Activated T-helper 17 cell treated with anti-CD3 and anti-CD28 coated beads, Interleukin-2, amount 50 U/mL, for 72 hours (primary cell): ENCODE data around the gene ZC3H13. TPM values are rescaled to one million over a fixed set of nuclear protein-coding genes. Genes with fewer than 3 reads are reported as not detected.
A peak's percentile ranks its signal among the peaks of the same experiment; 100 is the strongest.

Experiments
- ATAC-seq: fragments of 150-1000 bp; cut with Tn5 transposase; replicated peaks from 2 replicates; pipeline ENCODE4 v1.10.0; 2021; ENCODE audit warnings: mild to moderate bottlenecking, moderate library complexity
- H3K27ac Mint-ChIP-seq: one replicate; pipeline ENCODE4 v1.8.0; 2022; ENCODE audit warnings: mixed read lengths
- H3K27me3 Mint-ChIP-seq: one replicate; pipeline ENCODE4 v1.8.0; 2022; ENCODE audit warnings: mixed read lengths
- H3K36me3 Mint-ChIP-seq: one replicate; pipeline ENCODE4 v1.8.0; 2022; ENCODE audit warnings: low read depth, mild to moderate bottlenecking, mixed read lengths
- H3K4me1 Mint-ChIP-seq: one replicate; pipeline ENCODE4 v1.8.0; 2022; ENCODE audit warnings: mixed read lengths
- H3K4me3 Mint-ChIP-seq: one replicate; pipeline ENCODE4 v1.8.0; 2022; ENCODE audit warnings: mild to moderate bottlenecking, mixed read lengths
- H3K9me3 Mint-ChIP-seq: one replicate; pipeline ENCODE4 v1.8.0; 2022; ENCODE audit warnings: mixed read lengths
- total RNA-seq, 2 donors: library from RNA; stranded (reverse); gene quantifications; one replicate each; pipeline ENCODE4 v1.2.3, GENCODE V29; 2022

ZC3H13 gene
- total RNA-seq, 2 donors from 2014 or later, result 33.4 to 46.9 TPM

GRCh38 chr13:46079770-46080169 lies 27.2 kb upstream of the ZC3H13 start:
- Mint-ChIP-seq H3K27ac (peak overlapping the region; percentile 13), H3K36me3 (no peaks in the 10 kb centered on the region), H3K4me1 (peaks cover 4% of the 10 kb centered on the region), H3K9me3 (no peaks in the 10 kb centered on the region), H3K27me3 (no peaks in the 10 kb centered on the region), H3K4me3 (no peak overlapping the region)
- no peak for ATAC-seq

DNA sequence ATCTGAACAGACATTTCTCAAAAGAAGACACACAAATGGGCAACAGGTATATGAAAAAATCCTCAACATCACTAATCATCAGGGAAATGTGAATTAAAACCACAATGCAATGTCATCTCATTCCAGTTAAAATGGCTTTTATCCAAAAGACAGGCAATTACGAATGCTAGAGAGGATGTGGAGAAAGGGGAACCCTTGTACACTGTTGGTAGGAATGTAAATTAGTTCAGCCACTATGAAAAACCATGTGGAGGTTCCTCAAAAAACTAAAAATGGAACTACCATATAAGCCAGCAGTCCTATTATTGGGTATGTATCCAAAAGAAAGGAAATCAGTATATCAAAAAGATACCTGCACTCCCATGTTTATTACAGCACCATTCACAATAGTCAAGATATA lies 24.7 kb upstream of the ZC3H13 start:
- no peak overlapping the region for H3K4me3 Mint-ChIP-seq

DNA sequence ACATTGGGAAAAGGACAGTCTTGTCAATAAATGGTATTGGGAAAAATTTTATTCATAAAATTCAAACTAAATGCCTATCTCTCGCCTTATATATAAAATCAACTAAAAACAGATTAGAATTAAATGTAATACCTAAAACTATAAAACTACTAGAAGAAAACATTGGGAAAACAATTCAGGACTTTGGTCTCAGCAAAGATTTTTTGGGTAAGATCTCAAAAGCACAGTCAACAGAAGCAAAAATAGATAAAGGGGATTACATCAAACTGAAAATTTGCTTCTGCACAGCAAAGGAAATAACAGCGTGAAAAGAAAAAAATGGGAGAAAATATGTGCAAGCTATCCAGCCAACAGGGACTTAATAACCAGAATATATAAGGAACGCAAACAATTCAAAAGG lies 24.3 kb upstream of the ZC3H13 start:
- Mint-ChIP-seq H3K27me3 (peaks cover under 1% of the 10 kb centered on the region), H3K9me3 (no peaks in the 10 kb centered on the region), H3K4me3 (no peak overlapping the region), H3K27ac (no peak overlapping the region), H3K4me1 (peaks cover 4% of the 10 kb centered on the region), H3K36me3 (no peaks in the 10 kb centered on the region)
- no peak for ATAC-seq

More for the DNA sequence above, 24.7 kb upstream of the ZC3H13 start:
- Mint-ChIP-seq H3K27me3 (no peaks in the 10 kb centered on the region), H3K36me3 (no peaks in the 10 kb centered on the region), H3K27ac (no peak overlapping the region), H3K4me1 (peaks cover 4% of the 10 kb centered on the region), H3K9me3 (no peaks in the 10 kb centered on the region)
- no peak for ATAC-seq

DNA sequence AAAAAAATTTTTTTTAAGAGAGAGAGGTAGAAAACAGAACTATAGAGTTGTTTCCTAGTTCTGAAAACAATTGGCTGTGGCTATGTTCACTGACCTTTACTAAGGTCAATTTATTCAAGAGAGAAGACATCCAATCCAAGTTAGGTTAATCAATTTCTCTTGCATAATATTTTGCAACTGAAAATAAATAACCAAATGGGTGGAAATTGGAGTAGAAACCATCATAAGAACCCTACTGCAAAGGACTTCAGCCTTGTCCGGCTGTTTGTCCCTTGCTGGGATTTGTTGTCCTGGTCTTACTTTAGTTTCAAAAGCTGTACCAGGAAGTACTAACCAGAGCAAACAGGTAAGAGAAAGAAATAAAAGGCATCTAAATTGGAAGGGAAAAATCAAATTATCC lies 23.3 kb upstream of the ZC3H13 start:
- Mint-ChIP-seq H3K4me1 (peaks cover 4% of the 10 kb centered on the region), H3K27ac (no peak overlapping the region), H3K4me3 (no peak overlapping the region), H3K27me3 (peaks cover 7% of the 10 kb centered on the region), H3K36me3 (no peaks in the 10 kb centered on the region), H3K9me3 (no peaks in the 10 kb centered on the region)
- no peak for ATAC-seq

- Mint-ChIP-seq H3K27me3 (peaks cover 10% of the 10 kb centered on the region), H3K9me3 (no peaks in the 10 kb centered on the region), H3K4me3 (no peak overlapping the region), H3K36me3 (no peaks in the 10 kb centered on the region), H3K4me1 (no peaks in the 10 kb centered on the region), H3K27ac (no peak overlapping the region)
- ATAC-seq, result no peak
These were observed 19.2 kb upstream of the ZC3H13 start for GRCh38 chr13:46071590-46072249.

- H3K27me3 Mint-ChIP-seq, result no peaks in the 10 kb centered on the region
- H3K27ac Mint-ChIP-seq, result no peak overlapping the region
These were observed 10.7 kb upstream of the ZC3H13 start for GRCh38 chr13:46063292-46063691.

DNA sequence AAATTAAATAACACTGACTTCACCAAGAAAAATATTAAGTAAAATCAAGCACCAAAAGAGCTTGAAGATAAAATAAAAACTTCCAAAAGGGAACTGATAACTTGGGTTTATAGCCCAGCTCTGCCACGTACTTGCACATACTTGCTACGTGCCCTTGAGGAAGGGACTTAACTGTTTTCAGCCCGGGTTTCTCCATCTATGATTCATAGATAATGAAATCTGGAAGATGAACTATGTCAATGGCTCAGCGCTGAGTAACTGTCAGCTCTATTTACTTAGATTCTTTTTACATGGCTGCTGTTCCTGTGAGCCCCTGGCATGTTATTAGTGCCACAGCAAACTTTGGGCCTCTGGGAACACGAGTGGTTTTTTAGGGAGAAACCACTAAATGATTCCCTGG lies 9.6 kb upstream of the ZC3H13 start:
- Mint-ChIP-seq H3K36me3 (no peaks in the 10 kb centered on the region), H3K27ac (no peak overlapping the region), H3K4me1 (no peaks in the 10 kb centered on the region), H3K27me3 (no peaks in the 10 kb centered on the region), H3K9me3 (no peaks in the 10 kb centered on the region), H3K4me3 (no peak overlapping the region)
- no peak for ATAC-seq

More at GRCh38 chr13:46063292-46063691, 10.7 kb upstream of the ZC3H13 start:
- Mint-ChIP-seq H3K36me3 (no peaks in the 10 kb centered on the region), H3K9me3 (no peaks in the 10 kb centered on the region), H3K4me3 (no peak overlapping the region), H3K4me1 (no peaks in the 10 kb centered on the region)
- ATAC-seq, result no peak

DNA sequence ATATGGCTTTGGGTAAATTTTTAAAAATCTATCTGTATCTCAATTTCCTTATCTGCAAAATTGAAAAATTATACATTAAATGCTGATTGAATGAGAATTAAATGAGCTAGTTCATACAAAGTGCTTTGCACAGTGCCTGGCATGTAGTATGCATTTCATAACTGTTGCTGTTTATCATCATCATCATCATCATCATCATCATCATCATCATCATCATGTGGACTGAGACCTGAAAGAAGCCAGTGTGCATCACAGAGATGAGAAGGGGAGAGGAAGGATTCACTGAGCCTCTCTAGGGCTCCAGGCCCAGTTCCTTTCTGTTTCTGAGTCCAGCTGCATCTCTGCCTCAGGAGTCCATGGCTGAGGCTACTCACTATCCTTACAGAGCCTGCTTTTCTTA lies 6.9 kb upstream of the ZC3H13 start:
- no peak for ATAC-seq
- H3K36me3 Mint-ChIP-seq, result no peaks in the 10 kb centered on the region
- H3K4me1 Mint-ChIP-seq, result no peaks in the 10 kb centered on the region
- H3K4me3 Mint-ChIP-seq, result no peak overlapping the region
- no peaks in the 10 kb centered on the region for H3K9me3 Mint-ChIP-seq
- peaks cover 7% of the 10 kb centered on the region for H3K27me3 Mint-ChIP-seq
- no peak overlapping the region for H3K27ac Mint-ChIP-seq

GRCh38 chr13:46058268-46058667 lies 5.7 kb upstream of the ZC3H13 start:
- no peak overlapping the region for H3K4me3 Mint-ChIP-seq
- peaks cover 7% of the 10 kb centered on the region for H3K27me3 Mint-ChIP-seq
- H3K4me1 Mint-ChIP-seq, result peaks cover 3% of the 10 kb centered on the region
- no peak overlapping the region for H3K27ac Mint-ChIP-seq
- H3K9me3 Mint-ChIP-seq, result no peaks in the 10 kb centered on the region
- H3K36me3 Mint-ChIP-seq, result no peaks in the 10 kb centered on the region
- ATAC-seq, result no peak

DNA sequence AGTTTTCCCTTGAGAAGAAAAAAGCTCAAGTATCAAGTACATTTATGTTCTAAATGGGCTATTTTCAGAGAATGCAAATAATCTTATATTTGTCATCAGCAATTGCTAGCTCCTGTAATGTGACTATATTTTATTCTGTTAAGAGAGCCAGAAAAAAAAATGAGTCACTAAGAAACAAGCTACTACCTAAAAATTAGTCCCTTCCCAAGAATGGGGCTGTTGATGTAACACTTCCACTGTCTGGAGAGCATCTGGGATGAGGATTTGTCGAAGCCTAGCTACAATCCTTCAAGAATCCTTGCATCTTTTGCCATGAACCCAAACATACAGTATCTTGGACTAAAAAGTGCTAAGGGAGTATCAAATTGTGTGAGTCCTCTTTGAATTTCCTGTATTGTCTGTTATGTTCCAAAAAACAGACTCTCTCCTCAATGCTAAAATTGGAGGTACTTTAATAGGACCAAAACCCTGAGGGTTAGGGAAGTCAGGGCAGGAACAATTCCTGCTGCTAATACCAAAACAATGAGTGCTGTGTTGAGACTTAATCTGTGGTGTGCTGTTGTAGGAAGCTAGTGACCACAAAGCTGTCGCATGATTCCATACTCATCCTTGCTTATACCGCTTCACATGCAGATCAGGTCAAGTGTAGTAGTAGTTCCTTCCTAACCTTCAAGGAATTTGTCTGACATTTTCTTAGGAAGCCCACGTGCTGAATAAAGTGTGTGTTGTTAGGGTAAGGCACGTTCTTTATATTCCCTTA lies 4.9 kb upstream of the ZC3H13 start:
- ATAC-seq, result no peak
- no peak overlapping the region for H3K27ac Mint-ChIP-seq
- no peak overlapping the region for H3K4me3 Mint-ChIP-seq
- H3K36me3 Mint-ChIP-seq, result no peaks in the 10 kb centered on the region
- H3K27me3 Mint-ChIP-seq, result peaks cover 7% of the 10 kb centered on the region
- no peaks in the 10 kb centered on the region for H3K9me3 Mint-ChIP-seq
- H3K4me1 Mint-ChIP-seq, result peaks cover 8% of the 10 kb centered on the region

DNA sequence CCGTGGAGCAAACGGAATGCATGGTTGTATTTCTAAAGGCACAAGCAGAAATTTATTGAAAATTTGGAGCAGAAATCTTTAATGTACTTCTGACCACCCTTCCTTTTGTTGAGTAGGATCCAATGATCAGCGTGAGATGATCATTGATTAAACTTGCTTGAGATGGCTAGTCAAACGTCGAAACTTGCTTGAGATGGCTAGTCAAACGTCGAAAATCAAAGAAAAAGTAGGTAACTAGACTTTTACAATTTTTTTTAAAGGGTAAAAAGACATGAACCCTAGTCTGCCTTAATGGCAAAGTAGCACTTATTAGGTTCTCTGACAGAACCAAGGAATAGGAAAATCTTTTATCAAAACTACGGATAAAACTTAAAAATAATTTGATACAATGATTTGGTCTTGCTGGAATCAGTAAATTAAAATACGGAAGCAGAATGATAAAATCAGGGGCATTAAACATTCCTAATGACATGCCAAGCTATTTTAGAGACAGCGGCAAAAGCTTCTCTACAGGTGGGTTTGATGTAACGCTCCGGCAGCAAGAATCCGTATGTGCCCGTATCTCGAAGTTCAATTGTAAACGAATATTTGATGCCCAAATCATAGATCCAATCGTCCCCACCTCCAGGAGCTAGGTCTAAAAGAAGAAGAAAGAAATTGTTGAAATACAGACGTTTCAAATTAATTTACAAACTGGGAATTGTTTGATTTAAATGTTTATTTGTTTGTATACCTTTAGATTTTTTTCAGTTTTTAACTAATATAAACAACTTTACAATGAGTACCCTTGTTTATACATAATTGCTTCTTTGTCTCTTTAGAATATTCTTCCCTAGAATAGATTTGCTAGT lies 841 bp upstream of the ZC3H13 start:
- no peak for ATAC-seq
- Mint-ChIP-seq H3K27me3 (peaks cover 7% of the 10 kb centered on the region), H3K4me1 (peaks cover 18% of the 10 kb centered on the region), H3K27ac (peak overlapping the region; percentile 91), H3K36me3 (no peaks in the 10 kb centered on the region), H3K9me3 (no peaks in the 10 kb centered on the region), H3K4me3 (peak overlapping the region; percentile 98)

- H3K4me3 Mint-ChIP-seq, result peak overlapping the region; percentile 98
- H3K27me3 Mint-ChIP-seq, result peaks cover 7% of the 10 kb centered on the region
- H3K9me3 Mint-ChIP-seq, result no peaks in the 10 kb centered on the region
- peaks cover 26% of the 10 kb centered on the region for H3K4me1 Mint-ChIP-seq
- peak; percentile 6 for ATAC-seq
- H3K36me3 Mint-ChIP-seq, result peaks cover 6% of the 10 kb centered on the region
- peak overlapping the region; percentile 91 for H3K27ac Mint-ChIP-seq
These were observed 603 bp downstream of the ZC3H13 start for GRCh38 chr13:46051968-46052318.

- Mint-ChIP-seq H3K27ac (no peak overlapping the region), H3K9me3 (no peaks in the 10 kb centered on the region), H3K4me1 (peaks cover 26% of the 10 kb centered on the region), H3K4me3 (peak overlapping the region; percentile 15), H3K27me3 (peaks cover 3% of the 10 kb centered on the region), H3K36me3 (peaks cover 6% of the 10 kb centered on the region)
- no peak for ATAC-seq
These were observed 1.8 kb downstream of the ZC3H13 start for GRCh38 chr13:46050771-46051170.

- Mint-ChIP-seq H3K36me3 (peaks cover 48% of the 10 kb centered on the region), H3K27me3 (no peaks in the 10 kb centered on the region), H3K9me3 (no peaks in the 10 kb centered on the region), H3K4me3 (no peak overlapping the region), H3K4me1 (peaks cover 12% of the 10 kb centered on the region), H3K27ac (no peak overlapping the region)
- ATAC-seq, result no peak
These were observed 7.1 kb downstream of the ZC3H13 start for GRCh38 chr13:46045424-46045823.
